ENCODE measurements around the gene GLRA2.

GRCh38 chrX:14729058-14729457 is 199.7 kb downstream of the GLRA2 start:
- TF ChIP-seq CTCF (IDR thresholded peaks at IDR 0.05) (no peak), EZH2 (IDR thresholded peaks at IDR 0.05) (no peak)

Measured in neural progenitor cell (in vitro differentiated cells).